ENCODE data around the gene ARPP21.

- TF ChIP-seq TARDBP (IDR thresholded peaks at IDR 0.05) (no peak), ELF4 (IDR thresholded peaks at IDR 0.05) (no peak), BHLHE40 (IDR thresholded peaks at IDR 0.05; ENCODE audit: borderline replicate concordance) (no peak)
Observed at GRCh38 chr3:35761311-35761710, 122.0 kb downstream of the ARPP21 start.
